Measurements from ENCODE around the gene EPB41L3. TPM values are rescaled to one million over a fixed set of nuclear protein-coding genes. Genes with fewer than 3 reads are reported as not detected.

The EPB41L3 gene
- total RNA-seq, 1 donor from 2014 or later = 16.8 TPM

- H3K36me3 Mint-ChIP-seq (ENCODE audit: low read depth, unreplicated experiment) = no peaks in the 10 kb centered on the region
- H3K27ac Mint-ChIP-seq (ENCODE audit: unreplicated experiment) = no peak overlapping the region
- no peaks in the 10 kb centered on the region for H3K4me1 Mint-ChIP-seq (ENCODE audit: unreplicated experiment)
- H3K27me3 Mint-ChIP-seq (ENCODE audit: unreplicated experiment) = no peaks in the 10 kb centered on the region
- H3K4me3 Mint-ChIP-seq (ENCODE audit: unreplicated experiment) = no peak overlapping the region
- TF ChIP-seq CTCF (IDR thresholded peaks at IDR 0.05; ENCODE audit: unreplicated experiment) = no peak
- no peak for DNase-seq (ENCODE audit: low spot score)
- no peaks in the 10 kb centered on the region for H3K9me3 Mint-ChIP-seq (ENCODE audit: unreplicated experiment)
These were observed 93.8 kb downstream of the EPB41L3 start for GRCh38 chr18:5449858-5450509.

GRCh38 chr18:5447442-5447841 lies 96.4 kb downstream of the EPB41L3 start:
- H3K36me3 Mint-ChIP-seq (ENCODE audit: low read depth, unreplicated experiment) = no peaks in the 10 kb centered on the region
- H3K9me3 Mint-ChIP-seq (ENCODE audit: unreplicated experiment) = no peaks in the 10 kb centered on the region
- DNase-seq (ENCODE audit: low spot score) = no peak
- TF ChIP-seq CTCF (IDR thresholded peaks at IDR 0.05; ENCODE audit: unreplicated experiment) = no peak
- no peaks in the 10 kb centered on the region for H3K4me1 Mint-ChIP-seq (ENCODE audit: unreplicated experiment)
- H3K27me3 Mint-ChIP-seq (ENCODE audit: unreplicated experiment) = no peaks in the 10 kb centered on the region
- no peak overlapping the region for H3K27ac Mint-ChIP-seq (ENCODE audit: unreplicated experiment)
- H3K4me3 Mint-ChIP-seq (ENCODE audit: unreplicated experiment) = no peak overlapping the region

- no peak overlapping the region for H3K4me3 Mint-ChIP-seq (ENCODE audit: unreplicated experiment)
- no peaks in the 10 kb centered on the region for H3K9me3 Mint-ChIP-seq (ENCODE audit: unreplicated experiment)
- H3K27ac Mint-ChIP-seq (ENCODE audit: unreplicated experiment) = no peak overlapping the region
- no peaks in the 10 kb centered on the region for H3K27me3 Mint-ChIP-seq (ENCODE audit: unreplicated experiment)
- DNase-seq (ENCODE audit: low spot score) = no peak
- H3K36me3 Mint-ChIP-seq (ENCODE audit: low read depth, unreplicated experiment) = no peaks in the 10 kb centered on the region
- H3K4me1 Mint-ChIP-seq (ENCODE audit: unreplicated experiment) = no peaks in the 10 kb centered on the region
- no peak for TF ChIP-seq CTCF (IDR thresholded peaks at IDR 0.05; ENCODE audit: unreplicated experiment)
These were observed 99.0 kb downstream of the EPB41L3 start for GRCh38 chr18:5444847-5445246.

GRCh38 chr18:5444269-5444668 lies 99.5 kb downstream of the EPB41L3 start:
- no peaks in the 10 kb centered on the region for H3K27me3 Mint-ChIP-seq (ENCODE audit: unreplicated experiment)
- TF ChIP-seq CTCF (IDR thresholded peaks at IDR 0.05; ENCODE audit: unreplicated experiment) = no peak
- no peak for DNase-seq (ENCODE audit: low spot score)

GRCh38 chr18:5439986-5440696 lies 103.7 kb downstream of the EPB41L3 start:
- no peaks in the 10 kb centered on the region for H3K27me3 Mint-ChIP-seq (ENCODE audit: unreplicated experiment)
- no peaks in the 10 kb centered on the region for H3K36me3 Mint-ChIP-seq (ENCODE audit: low read depth, unreplicated experiment)
- H3K4me3 Mint-ChIP-seq (ENCODE audit: unreplicated experiment) = no peak overlapping the region
- no peaks in the 10 kb centered on the region for H3K4me1 Mint-ChIP-seq (ENCODE audit: unreplicated experiment)
- no peak for DNase-seq (ENCODE audit: low spot score)
- TF ChIP-seq CTCF (IDR thresholded peaks at IDR 0.05; ENCODE audit: unreplicated experiment) = no peak
- H3K27ac Mint-ChIP-seq (ENCODE audit: unreplicated experiment) = no peak overlapping the region
- H3K9me3 Mint-ChIP-seq (ENCODE audit: unreplicated experiment) = no peaks in the 10 kb centered on the region

More at GRCh38 chr18:5444269-5444668, 99.5 kb downstream of the EPB41L3 start:
- Mint-ChIP-seq H3K36me3 (ENCODE audit: low read depth, unreplicated experiment) (no peaks in the 10 kb centered on the region), H3K9me3 (ENCODE audit: unreplicated experiment) (no peaks in the 10 kb centered on the region), H3K27ac (ENCODE audit: unreplicated experiment) (no peak overlapping the region), H3K4me3 (ENCODE audit: unreplicated experiment) (no peak overlapping the region), H3K4me1 (ENCODE audit: unreplicated experiment) (no peaks in the 10 kb centered on the region)
